ENCODE data around the gene STAU1.
"Not testable (repeated sequence)": the region's sequence is repeated elsewhere in the genome, so short reads cannot be mapped to it uniquely, and the experiment has no call there.

STAU1 gene

DNA sequence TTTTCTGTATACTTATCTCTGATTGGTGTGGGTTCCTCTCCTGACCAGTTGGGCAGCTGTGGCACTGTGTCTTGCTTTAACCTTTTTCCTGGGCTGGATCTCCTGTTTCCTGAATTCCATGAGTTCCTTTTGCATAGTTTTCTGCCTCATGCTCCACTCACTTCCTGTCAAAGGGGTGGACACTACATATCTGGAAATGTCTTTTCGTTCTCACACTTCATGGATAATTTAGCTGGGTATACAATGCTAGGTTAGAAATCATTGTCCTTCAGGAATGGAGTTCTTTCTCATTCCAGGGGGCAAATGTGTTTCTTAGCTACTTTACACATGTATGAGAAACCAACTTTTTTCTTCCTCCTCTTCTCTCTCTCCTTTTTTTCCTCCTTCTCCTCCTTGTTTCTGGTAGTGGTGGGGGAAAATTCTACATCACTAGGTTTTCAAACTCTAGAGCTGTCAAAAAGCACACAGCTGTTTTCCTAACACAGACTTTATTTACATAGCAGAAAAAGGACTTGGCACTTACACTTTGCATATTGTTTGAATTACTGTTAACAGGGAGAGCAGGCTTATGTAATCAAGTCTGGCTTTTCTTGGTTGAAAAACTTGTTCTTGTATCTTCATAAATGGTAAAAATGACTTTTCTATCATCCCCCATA lies 22.1 kb upstream of the STAU1 start:
- DNase-seq (ENCODE audit: low read depth, low spot score) = no peak
- no peak overlapping the region for H3K4me3 ChIP-seq (ENCODE audit: low read length)

DNA sequence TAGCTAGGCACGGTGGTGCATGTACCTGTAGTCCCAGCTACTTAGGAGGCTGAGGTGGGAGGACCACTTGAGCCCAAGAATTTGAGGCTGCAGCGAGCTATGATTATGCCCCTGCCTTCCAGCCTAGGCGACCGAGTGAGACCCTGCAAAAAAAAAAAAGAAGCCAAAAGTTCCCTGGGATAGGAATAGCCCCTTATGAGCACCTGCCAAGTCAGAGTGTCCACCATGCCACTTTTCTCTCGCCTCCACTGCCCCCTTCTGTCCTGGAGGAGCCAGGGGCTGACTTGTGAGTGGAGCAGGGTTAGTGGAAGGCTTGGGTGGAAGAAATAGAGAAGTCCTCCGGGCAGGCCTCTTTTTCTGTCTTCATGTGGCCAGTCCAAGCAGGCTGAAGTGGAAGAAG lies 18.9 kb upstream of the STAU1 start:
- DNase-seq (ENCODE audit: low read depth, low spot score) = no peak
- no peak overlapping the region for H3K4me3 ChIP-seq (ENCODE audit: low read length)

DNA sequence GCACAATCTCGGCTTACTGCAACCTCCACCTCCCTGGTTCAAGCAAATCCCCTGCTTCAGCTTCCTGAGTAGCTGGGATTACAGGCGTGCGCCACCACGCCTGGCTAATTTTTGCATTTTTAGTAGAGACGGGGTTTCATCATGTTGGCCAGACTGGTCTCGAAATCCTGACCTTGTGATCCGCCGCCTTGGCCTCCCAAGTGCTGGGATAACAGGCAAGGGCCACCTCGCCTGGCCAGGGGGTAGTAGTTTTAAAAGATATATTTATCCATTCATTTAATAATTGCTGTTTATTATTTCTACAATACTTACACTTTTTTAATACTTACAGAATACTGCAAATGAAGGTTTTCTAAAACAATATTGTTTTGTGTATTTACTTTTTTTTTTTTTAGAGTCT lies 15.6 kb upstream of the STAU1 start:
- no peak overlapping the region for H3K4me3 ChIP-seq (ENCODE audit: low read length)
- DNase-seq (ENCODE audit: low read depth, low spot score) = no peak

DNA sequence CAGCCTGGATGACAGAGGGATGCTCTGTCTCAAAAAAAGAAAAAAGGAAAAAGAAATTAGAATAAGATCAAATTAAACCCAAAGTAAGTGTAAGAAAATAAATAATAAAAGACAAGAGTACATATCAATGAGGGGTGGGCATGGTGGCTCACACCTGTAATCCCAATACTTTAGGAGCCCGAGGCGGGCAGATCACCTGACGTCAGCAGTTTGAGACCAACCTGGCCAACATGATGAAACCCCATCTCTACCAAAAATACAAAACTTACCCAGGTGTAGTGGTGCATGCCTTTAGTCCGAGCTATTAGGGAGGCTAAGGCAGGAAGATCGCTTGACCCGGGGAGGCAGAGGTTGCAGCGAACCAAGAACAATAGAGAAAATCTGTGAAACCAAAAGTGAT lies 14.9 kb upstream of the STAU1 start:
- H3K4me3 ChIP-seq (ENCODE audit: low read length) = no peak overlapping the region

DNA sequence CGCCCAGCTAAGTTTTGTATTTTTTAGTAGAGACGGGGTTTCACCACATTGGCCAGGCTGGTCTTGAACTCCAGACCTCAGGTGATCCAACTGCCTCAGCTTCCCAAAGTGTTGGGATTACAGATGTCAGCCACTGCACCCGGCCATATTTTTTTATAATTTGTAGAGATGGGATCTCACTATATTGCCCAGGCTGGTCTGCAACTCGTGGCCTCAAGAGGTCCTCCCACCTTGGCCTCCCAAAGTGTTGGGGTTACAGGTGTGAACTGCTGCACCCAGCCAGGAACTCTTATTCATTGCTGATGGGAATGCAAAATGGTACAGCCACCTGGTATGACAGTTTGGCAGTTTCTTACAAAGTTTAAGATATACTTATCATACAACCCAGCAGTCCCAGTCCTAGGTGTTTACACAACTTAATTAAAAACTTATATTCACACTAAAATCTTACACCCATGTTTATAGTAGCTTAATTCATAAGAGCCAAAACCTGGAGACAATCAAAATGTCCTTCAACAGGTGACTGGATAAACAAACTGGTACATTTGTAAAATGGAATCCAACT lies 11.7 kb upstream of the STAU1 start:
- no peak overlapping the region for H3K4me3 ChIP-seq (ENCODE audit: low read length)
- no peak for DNase-seq (ENCODE audit: low read depth, low spot score)

More for the DNA sequence above, 14.9 kb upstream of the STAU1 start:
- DNase-seq (ENCODE audit: low read depth, low spot score) = no peak

DNA sequence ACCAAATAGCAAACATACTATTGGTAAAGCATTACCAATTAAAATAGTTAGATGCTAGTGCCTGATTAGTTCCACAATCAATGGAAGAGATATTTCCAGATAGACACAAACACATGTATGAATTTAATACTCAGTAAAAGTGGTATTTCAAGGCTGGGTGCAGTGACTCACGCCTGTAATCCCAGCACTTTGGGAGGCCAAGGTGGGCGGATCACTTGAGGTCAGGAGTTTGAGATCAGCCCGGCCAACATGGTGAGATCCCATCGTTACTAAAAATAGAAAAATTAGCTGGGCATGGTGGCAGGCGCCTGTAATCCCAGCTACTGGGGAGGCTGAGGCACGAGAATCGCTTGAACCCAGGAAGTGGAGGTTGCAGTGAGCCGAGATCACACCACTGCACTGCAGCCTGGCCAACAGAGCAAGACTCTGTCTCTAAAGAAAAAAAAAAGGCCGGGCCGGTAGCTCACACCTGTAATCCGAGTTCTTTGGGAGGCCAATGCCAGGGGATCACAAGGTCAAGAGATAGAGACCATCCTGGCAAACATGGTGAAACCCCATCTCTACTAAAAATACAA lies 4.9 kb upstream of the STAU1 start:
- not testable (repeated sequence) for H3K4me3 ChIP-seq (ENCODE audit: low read length); DNase-seq (ENCODE audit: low read depth, low spot score)

DNA sequence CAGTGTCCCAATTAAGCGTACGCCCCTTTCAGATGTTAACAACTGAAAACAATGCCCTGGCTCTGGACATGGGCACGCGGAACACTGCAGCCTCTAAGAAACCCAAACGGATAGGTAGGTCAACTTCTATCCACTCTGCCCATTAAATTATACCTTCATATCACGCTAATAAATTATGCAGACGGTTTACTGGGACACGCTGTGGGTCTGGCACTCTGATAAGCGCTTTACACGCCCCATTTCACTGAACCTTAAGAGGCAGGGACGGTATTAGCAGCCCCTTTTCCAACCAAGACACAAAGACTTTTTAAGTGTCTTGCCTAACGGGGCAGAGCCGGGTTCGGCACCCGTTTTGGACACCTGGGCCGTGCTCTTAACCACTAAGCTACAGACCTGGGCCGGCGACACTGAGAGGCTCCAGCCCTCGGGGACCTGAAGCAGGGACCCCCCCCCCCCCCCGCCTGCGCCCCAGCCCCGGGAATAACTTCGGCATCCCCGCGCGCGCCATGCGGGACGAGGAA lies 744 bp downstream of the STAU1 start:
- H3K4me3 ChIP-seq (ENCODE audit: low read length) = peak overlapping the region; percentile 64
- no peak for DNase-seq (ENCODE audit: low read depth, low spot score)

DNA sequence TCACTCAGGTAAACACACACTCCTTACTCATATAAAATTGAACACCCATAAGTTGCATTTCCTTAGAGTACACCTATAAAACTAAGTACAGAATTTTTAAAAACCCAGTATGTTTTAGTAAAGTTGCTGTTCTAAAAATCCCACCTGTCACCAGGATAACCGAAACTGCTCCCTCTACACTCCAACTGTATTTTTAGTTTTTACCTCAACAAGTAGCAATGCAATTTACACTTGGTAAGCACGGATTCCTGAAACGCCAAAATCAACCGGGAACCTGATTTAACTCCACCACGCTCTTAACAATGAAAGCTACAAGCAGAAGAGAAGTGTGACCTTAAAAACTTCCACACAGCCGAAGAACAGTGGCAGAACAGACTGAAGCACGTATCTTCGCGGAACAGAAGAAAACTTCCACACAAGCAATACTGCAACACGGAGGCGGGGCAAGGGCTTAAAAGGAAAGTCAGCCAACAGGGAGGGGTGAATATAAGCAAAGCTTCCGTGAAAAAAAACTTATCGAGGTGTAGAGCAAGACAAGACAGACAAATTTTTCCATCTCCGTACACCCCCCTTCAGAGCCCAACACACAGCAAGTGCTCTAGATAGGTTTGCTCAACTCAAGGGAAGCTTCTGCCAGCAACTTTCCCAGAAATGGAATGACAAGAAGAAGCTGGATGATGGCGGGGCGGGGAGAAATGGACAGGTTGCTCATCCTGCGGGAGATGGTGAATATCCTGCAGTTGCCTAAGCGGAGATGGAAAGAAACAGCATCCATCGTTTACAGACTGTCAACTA lies 1.4 kb downstream of the STAU1 start:
- peak overlapping the region; percentile 64 for H3K4me3 ChIP-seq (ENCODE audit: low read length)
- peak; percentile 77 for DNase-seq (ENCODE audit: low read depth, low spot score)

DNA sequence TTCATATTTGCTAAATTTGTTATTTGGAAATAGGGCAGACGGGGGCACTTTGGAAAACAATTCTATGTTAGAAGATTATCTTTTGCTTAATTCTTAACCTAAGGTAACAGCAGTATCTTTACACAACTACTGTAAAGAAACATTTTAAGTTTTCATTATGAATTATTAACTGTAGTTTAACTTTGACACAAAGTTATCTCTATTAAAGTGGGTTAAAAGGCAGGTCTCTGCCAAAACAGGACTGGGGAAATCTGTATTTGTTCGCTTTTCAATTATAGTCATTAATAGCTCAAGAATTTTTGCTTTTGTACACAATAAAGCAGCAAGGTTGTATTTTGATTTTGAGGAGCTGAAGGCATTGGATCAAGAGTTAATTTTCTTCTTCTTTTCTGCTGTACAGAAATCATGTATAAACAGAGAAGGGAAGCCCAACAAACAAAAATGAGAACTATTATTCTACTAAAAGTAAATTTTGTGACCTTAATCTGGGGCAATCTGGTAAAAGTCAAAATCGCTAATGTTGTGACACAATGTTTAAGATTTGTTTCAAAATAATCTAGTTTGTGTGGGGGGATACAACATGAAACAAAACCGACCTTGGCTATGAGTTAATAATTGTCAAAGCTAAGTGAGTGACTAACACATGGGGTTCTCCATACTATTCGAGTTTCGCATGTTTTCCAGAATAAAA lies 2.9 kb downstream of the STAU1 start:
- DNase-seq (ENCODE audit: low read depth, low spot score) = no peak
- H3K4me3 ChIP-seq (ENCODE audit: low read length) = no peak overlapping the region

DNA sequence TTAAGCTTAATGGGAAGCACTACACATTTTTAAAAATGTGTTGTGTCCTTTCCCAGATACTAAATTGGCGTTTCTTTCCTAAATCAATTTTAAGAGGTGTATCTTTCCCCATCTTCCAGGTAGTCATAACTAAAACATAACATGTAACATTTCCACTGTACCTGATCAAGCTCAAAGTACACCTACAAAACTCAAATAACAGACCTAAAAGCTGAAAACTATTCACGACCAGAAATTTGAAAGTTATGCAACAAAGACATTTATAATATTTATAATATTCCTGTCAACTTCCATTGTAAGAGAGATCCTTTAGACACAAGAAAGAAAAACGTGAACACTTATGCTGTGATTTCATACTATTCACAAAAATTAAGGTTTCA lies 3.5 kb downstream of the STAU1 start:
- DNase-seq (ENCODE audit: low read depth, low spot score) = no peak
- no peak overlapping the region for H3K4me3 ChIP-seq (ENCODE audit: low read length)

DNA sequence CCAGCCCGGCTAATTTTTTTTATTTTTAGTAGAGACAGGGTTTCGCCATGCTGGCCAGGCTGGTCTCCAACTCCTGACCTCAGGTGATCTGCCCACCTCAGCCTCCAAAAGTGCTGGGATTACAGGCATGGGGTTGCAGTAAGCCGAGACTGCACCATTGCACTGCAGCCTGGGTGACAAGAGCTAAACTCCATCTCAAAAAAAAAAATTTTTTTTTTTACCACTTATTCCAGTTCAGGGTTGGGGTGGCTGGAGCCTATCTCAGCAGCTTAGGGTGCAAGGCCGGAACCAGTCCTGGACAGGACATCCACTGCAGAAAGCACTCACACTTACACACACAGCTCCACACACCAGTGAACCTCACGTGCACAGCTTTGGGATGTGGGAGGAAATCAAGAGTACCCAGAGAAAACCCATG lies 4.0 kb downstream of the STAU1 start:
- H3K4me3 ChIP-seq (ENCODE audit: low read length); DNase-seq (ENCODE audit: low read depth, low spot score): not testable (repeated sequence)

DNA sequence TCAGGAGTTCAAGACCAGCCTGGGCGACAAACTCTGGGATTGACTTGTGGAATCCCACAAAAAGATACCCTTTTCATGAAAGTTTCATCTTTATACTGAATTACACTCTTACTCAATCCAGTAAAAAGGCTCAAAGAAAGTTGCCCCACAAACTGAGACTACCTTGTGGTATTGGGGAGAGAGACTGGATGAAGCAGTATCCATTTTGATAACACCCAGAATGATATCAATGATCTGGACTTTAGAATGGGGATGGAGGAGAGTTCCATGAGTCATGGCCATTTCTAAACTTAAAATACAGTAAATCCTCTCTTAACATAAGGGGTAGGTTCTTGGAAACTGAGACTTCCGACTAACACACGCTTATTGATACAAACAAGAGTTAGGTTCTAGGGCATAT lies 4.7 kb downstream of the STAU1 start:
- H3K4me3 ChIP-seq (ENCODE audit: low read length) = no peak overlapping the region
- no peak for DNase-seq (ENCODE audit: low read depth, low spot score)

DNA sequence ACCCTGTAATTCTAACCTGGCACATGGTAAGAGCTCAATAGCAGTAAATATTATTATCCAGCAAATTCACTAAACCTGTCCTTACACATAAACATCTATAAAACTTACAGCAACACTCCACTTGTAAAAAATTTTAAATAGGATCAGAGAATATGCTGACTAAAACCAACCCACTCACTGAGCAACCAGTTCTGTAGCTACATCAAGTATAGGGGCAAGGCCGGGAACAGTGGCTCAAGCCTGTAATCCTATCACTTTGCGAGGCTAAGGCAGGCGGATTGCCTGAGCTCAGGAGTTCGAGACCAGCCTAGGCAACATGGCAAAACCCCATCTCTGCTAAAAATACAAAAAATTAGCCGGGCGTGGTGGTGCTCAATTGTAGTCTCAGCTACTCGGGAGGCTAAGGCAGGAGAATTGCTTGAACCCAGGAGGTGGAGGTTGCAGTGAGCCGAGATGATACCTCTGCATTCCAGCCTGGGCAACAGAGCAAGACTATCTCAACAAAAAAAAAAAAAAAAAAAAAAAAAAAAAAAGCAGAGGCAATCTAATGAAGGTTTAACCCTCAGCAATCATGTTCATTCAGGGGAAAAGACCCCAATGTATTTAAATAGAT lies 6.8 kb downstream of the STAU1 start:
- DNase-seq (ENCODE audit: low read depth, low spot score) = no peak

DNA sequence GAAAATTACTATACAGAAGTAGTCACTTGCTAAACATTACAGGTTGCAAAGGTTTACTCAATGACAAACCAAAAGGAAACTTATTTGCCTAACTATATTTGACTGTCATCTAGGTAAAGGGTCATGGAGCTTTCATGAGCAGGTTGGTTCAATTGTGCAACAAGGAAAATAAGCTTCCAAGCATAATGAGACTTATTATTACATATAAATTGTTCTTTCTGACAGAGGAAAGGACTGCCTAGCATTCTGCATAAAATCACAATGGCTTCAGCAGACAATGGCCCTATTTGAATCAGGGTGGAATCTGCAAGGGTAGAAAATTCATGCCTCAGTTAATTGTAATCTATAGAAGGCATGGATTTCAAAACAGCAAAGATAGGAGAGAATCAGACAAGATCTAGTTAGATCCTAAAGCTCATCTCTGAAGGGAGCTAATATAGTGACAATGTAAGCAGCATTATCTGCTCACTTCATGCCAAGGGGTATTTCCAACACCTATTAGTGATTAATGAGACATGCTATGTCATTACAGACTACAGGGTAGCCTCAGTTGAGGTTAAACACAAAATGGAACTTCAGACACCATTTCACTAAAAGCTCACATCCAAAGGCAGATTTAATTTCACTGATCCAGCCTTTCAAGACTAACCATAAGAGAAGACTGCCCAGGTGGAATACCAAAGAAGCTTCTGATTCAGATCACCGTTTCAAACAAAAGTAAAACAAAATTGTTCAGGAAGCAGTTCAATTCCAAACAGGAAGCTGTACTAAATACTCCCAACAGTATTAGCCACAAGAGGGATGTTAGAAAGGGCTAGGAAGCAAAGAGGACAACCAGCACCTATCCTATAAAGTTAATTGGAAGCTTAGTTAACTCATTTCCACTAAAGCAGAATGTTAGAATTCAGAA lies 8.5 kb downstream of the STAU1 start:
- H3K4me3 ChIP-seq (ENCODE audit: low read length) = no peak overlapping the region
- no peak for DNase-seq (ENCODE audit: low read depth, low spot score)

More for the DNA sequence above, 6.8 kb downstream of the STAU1 start:
- no peak overlapping the region for H3K4me3 ChIP-seq (ENCODE audit: low read length)

DNA sequence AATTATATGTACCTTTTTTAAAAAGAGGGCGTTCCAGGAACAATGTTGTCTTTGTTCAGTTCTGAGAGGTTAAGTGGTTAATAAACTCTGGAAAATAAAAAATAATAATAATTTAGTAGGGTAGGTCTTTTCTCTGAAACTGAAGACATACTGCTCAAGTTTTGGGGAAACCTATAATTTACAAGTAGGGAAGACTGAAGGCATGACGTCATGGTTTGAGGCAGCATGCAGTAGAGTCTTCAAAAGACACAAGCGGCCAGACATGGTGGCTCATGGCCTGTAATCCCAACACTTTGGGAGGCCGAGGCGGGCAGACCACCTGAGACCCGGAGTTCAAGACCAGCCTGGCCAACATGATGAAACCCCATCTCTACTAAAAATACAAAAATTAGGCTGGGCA lies 14.0 kb downstream of the STAU1 start:
- no peak overlapping the region for H3K4me3 ChIP-seq (ENCODE audit: low read length)
- DNase-seq (ENCODE audit: low read depth, low spot score) = no peak

DNA sequence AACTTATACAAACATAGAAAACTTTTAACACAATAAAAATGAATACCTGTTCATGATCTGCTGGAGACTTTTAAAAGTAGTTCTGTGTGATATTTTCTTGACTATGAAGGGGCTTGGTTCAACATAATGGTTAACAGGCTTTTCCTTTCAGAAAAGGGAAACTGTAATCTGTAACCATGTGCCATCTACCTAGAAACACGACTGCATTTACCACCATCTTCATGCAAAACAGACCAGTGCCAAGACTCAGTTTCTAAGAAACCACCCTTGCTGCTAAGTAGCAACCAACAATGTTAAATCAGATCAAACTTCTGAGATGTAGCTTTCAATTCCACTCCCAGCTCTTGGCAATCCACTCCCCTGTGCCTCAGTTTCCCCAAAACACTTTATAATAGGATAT lies 15.7 kb downstream of the STAU1 start:
- H3K4me3 ChIP-seq (ENCODE audit: low read length) = no peak overlapping the region
- DNase-seq (ENCODE audit: low read depth, low spot score) = no peak

DNA sequence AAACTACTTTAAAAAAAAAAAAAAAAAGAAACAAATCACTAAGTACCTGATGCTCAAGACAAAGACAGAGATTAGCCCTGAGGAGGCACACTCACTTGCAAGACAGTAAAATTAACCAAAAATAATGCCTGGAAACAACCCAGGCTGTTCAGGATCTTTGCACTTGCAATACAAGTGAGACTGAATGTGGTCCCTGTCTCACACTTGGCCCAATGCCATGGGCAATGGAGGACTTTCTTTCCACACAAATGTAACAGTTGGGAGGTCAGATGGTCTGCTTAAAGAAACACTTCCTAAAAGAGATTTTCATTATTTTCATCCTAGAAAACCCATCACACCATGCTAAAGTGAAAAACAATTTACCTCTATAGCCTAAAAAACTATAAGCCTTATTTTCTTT lies 16.2 kb downstream of the STAU1 start:
- H3K4me3 ChIP-seq (ENCODE audit: low read length) = no peak overlapping the region
- no peak for DNase-seq (ENCODE audit: low read depth, low spot score)

DNA sequence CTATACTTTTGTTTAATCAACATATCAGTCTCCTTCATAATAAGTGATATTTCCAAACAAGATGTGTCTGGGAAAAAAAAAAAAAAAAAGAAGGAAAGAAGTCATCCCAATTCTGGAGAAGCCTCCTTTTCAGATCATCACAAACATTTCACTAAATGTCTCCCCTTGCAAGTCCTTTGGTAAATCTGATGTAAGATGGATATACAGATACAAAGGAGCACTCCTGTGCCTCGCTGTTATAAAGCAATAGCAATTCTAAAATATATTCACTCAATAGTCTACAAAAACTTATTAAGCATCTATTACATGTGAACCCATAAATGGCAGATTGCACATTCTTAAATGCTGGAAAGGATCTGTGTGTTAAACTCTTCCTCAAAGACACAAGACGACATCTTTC lies 17.4 kb downstream of the STAU1 start:
- no peak overlapping the region for H3K4me3 ChIP-seq (ENCODE audit: low read length)
- DNase-seq (ENCODE audit: low read depth, low spot score) = no peak
